ENCODE measurements around the gene PRELID1. TPM values are rescaled to one million over a fixed set of nuclear protein-coding genes. Genes with fewer than 3 reads are reported as not detected.

Gene PRELID1
- total RNA-seq, 2 donors from 2014 or later: 310 to 360 TPM

- H3K4me3 Mint-ChIP-seq: peak overlapping the region; percentile 89
- DNase-seq (ENCODE audit: low spot score): no peak
- H3K27ac Mint-ChIP-seq: peak overlapping the region in 1 of 2 donors; percentile 60
- ATAC-seq: no peak
- peaks cover 61 to 62% of the 10 kb centered on the region in 2 donors for H3K4me1 Mint-ChIP-seq (ENCODE audit: low read depth in 2 of 2)
- H3K36me3 Mint-ChIP-seq: no peaks in the 10 kb centered on the region
- H3K9me3 Mint-ChIP-seq: no peaks in the 10 kb centered on the region
- H3K27me3 Mint-ChIP-seq: no peaks in the 10 kb centered on the region
These were observed 52.2 kb downstream of the PRELID1 start for GRCh38 chr5:177355868-177356168.

Other genes with a start within 250 kb of the PRELID1 start
- 1 to 10 TPM; 1.9 to 2.0 TPM for gene FGFR4, start 216.9 kb upstream of the PRELID1 start, total RNA-seq
- 100 to 1,000 TPM in 1 of 2 donors, 10 to 100 TPM in 1; 96.8 to 166 TPM for gene NSD1, start 170.0 kb upstream of the PRELID1 start, total RNA-seq
- gene RAB24, start 80 bp upstream of the PRELID1 start, total RNA-seq: 10 to 100 TPM; 44.2 to 49.8 TPM
- 10 to 100 TPM; 15.0 to 24.8 TPM for gene MXD3, start 8.1 kb downstream of the PRELID1 start, total RNA-seq
- 100 to 1,000 TPM; 136 to 150 TPM for gene LMAN2, start 47.9 kb downstream of the PRELID1 start, total RNA-seq
- 10 to 100 TPM; 26.5 to 45.4 TPM for gene RGS14, start 54.1 kb downstream of the PRELID1 start, total RNA-seq
- not detected for gene SLC34A1, start 80.6 kb downstream of the PRELID1 start, total RNA-seq
- gene PFN3, start 96.9 kb downstream of the PRELID1 start, total RNA-seq: not detected
- under 1 TPM in 1 of 2 donors, not detected in 1; 0.45 TPM for gene F12, start 105.8 kb downstream of the PRELID1 start, total RNA-seq
- gene GRK6, start 122.9 kb downstream of the PRELID1 start, total RNA-seq: 100 to 1,000 TPM in 1 of 2 donors, 10 to 100 TPM in 1; 58.1 to 113 TPM
- 1 to 10 TPM in 1 of 2 donors, under 1 TPM in 1; 0.83 to 2.6 TPM for gene PRR7, start 143.0 kb downstream of the PRELID1 start, total RNA-seq
- 10 to 100 TPM in 1 of 2 donors, 1 to 10 TPM in 1; 7.1 to 13.3 TPM for gene DBN1, start 169.8 kb downstream of the PRELID1 start, total RNA-seq
- gene PDLIM7, start 193.8 kb downstream of the PRELID1 start, total RNA-seq: 10 to 100 TPM; 15.5 to 39.1 TPM
- 10 to 100 TPM; 10.0 to 18.0 TPM for gene DOK3, start 206.0 kb downstream of the PRELID1 start, total RNA-seq
- 100 to 1,000 TPM; 162 to 168 TPM for gene DDX41, start 213.2 kb downstream of the PRELID1 start, total RNA-seq

Measured in natural killer cell treated with Interleukin-12 subunit alpha and Interleukin-12 subunit beta and Interleukin-15 and Interleukin-18, amount 100 ng/mL, for 72 hours (primary cell).